Measurements from ENCODE around the gene SLC16A14. TPM values are rescaled to one million over a fixed set of nuclear protein-coding genes. Genes with fewer than 3 reads are reported as not detected.

SLC16A14 gene
- total RNA-seq, 1 donor from 2014 or later = 1.1 TPM

GRCh38 chr2:230043461-230043860, 25.3 kb downstream of the SLC16A14 start:
- DNase-seq (ENCODE audit: extremely low read depth, low read depth, low spot score) = no peak

DNA sequence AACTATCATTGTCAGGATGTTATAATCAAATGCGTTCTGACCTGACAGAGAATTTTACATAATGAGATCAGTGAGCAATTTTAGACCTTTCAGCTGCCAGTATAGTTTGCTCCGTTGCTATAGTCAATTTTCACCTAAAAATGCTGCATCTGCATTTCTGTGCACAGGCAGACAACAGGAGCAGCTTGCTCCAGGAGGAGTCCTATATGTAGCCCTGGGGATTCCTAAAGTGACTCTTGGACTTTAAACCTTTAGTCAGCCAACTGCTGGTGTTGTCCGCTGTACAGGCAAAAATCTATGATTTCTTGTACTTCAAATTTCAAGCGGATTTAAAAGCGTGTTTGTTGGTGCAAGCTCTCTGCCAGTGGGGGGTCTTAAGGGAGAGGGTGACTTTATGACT, 25.7 kb downstream of the SLC16A14 start:
- no peak for DNase-seq (ENCODE audit: extremely low read depth, low read depth, low spot score)

- no peak for DNase-seq (ENCODE audit: extremely low read depth, low read depth, low spot score)
Measured at GRCh38 chr2:230042195-230042594, 26.5 kb downstream of the SLC16A14 start.

DNA sequence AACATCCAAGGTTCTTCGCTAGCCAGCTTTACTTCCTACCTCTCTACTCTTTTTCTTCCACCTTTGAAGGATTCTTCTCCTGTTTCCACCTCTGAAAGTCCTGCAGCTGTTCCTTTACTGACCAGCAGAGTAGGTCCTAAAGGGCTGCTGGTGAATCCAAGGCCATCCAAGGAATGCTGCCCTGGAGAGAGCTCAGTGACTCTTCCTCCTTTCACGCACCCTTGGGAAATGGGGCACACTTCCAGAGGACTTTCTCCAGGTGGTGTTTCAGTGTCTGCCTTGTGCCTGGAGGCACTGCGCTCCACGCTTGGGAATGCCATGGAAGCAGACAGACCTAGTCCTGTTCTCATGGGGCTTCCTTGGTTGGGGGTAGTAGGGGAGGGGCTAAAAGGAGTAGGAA, 45.4 kb downstream of the SLC16A14 start:
- no peak for DNase-seq (ENCODE audit: extremely low read depth, low read depth, low spot score)

- DNase-seq (ENCODE audit: extremely low read depth, low read depth, low spot score) = no peak
Measured at GRCh38 chr2:230019742-230020141, 49.0 kb downstream of the SLC16A14 start.

DNA sequence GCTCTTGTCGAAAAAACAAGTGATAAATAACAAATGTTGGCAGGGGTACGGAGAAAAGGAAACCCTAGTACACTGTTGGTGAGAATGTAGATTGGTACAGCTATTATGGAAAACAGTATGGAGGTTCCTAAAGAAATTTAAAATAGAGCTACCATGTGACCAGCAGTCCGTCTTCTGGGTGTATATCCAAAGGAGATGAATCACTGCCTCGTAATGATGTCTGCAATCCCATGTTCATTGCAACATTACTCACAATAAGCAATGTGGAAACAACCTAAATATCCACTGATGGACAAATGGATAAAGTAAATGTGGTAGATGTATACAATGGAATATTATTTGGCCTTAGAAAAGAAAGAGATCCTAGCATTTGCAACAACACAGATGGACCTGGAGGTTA, 50.6 kb downstream of the SLC16A14 start:
- DNase-seq (ENCODE audit: extremely low read depth, low read depth, low spot score) = no peak

DNA sequence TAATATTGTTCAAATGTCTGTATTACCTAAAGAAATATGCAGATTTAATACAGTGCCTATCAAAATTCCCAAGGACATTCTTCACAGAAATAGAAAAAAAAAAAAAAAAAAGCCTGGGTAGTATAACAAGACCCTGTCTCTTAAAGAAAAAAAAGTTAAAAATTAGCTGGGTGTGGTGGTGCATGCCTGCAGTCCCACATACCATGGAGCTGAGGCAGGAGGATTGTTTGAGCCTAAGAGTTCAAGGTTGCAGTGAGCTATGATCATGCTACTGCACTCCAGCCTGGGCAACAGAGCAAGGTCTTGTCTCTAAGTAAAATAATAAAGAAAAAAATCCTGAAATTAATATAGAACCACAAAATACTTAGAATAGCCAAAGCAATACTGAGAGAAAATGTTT, 51.9 kb downstream of the SLC16A14 start:
- no peak for DNase-seq (ENCODE audit: extremely low read depth, low read depth, low spot score)

- DNase-seq (ENCODE audit: extremely low read depth, low read depth, low spot score) = no peak
Measured at GRCh38 chr2:230012267-230012884, 56.3 kb downstream of the SLC16A14 start.

DNA sequence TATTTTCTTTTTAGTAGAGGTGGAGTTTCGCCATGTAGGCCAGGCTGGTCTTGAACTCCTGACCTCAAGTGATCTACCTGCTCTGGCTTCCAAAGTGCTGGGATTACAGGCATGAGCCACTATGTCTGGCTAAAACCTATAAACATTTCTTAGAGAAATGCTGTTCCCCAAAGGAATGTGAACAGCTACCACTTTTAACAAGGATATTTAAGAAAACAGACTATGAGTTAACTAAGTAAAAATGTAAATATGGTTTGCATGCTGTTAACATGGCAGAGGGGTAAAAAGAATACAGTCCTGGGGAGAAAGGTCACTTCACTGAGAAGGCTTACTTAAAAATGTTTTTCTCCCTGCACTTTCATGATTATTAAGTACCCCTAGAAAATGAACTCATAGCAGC, 57.1 kb downstream of the SLC16A14 start:
- DNase-seq (ENCODE audit: extremely low read depth, low read depth, low spot score) = no peak

DNA sequence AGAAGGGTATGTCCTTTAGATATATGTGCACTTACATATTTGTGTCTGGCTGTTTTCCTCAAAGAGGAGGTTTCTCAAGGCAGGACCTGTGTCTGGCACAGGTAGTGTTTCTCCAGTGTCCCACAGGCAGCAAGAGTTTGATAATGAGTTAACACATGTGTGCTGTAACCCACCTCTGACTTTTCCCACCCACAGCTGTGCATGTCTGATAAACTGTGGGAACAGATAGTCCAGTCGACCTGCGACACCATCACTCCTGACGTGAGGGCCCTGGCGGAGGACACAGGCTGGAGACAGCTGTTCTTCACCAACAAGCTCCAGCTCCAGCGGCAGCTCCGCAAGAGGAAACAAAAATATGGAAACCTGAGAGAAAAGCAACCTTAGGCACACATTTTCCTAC, 58.2 kb downstream of the SLC16A14 start:
- DNase-seq (ENCODE audit: extremely low read depth, low read depth, low spot score) = no peak

GRCh38 chr2:230008708-230009066, 60.0 kb downstream of the SLC16A14 start:
- no peak for DNase-seq (ENCODE audit: extremely low read depth, low read depth, low spot score)

DNA sequence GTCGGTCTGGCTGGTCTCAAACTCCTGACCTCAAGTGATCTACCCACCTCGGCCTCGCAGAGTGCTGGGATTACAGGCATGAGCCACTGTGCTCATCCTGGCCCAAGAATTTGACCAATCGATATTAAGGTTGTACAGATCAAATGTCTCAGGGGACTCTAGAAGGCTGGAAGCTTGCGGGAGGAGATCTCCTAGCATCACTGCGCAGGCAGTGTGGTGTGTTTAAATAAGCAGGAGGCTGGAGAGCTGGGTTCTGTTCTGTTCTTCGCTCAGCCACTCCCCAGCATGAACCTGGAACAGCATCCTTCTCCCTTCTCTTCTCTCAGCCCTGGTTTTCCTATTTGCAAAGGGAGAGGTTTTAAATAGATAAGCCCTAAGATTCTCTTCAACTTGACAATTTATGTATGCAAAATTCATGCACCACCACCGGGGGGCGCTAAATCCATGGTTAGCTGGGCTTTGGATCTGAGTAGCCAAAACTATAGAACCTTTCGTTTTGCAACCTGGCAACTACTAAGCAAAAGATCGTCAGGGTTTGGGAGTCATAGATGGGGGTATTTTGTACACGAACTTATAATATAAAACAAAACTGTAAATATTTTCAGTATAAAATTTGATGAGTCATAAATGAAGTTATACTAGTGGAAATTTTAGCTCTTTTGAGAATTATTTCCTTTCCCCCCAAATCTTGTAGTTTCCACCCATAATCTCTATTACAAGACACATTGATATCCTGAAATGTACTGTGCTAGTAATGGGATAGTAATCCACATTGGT, 60.6 kb downstream of the SLC16A14 start:
- peak; percentile 52 for DNase-seq (ENCODE audit: extremely low read depth, low read depth, low spot score)

GRCh38 chr2:230000118-230000841, 68.4 kb downstream of the SLC16A14 start:
- DNase-seq (ENCODE audit: extremely low read depth, low read depth, low spot score) = no peak

- DNase-seq (ENCODE audit: extremely low read depth, low read depth, low spot score) = no peak
Measured at GRCh38 chr2:229997565-229997964, 71.2 kb downstream of the SLC16A14 start.

DNA sequence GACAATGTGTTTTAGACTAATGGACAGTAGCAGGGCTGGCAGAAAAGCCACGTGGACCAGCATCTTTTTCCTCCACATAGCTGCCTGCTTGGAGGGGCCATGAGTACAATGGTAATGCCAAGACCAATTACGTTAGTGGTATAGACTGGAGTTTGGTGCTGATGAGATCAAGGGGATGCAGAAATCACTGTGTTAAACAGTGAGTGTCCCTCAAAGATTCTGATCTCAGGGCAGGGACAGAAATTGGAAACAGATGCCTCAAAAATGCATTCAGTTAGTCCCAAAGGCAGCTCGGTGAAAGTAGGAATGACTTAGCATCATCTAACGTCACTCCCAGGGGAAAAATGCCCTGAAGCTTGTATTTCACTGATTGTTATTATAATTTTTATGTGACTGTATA, 72.4 kb downstream of the SLC16A14 start:
- no peak for DNase-seq (ENCODE audit: extremely low read depth, low read depth, low spot score)

GRCh38 chr2:229993236-229993635, 75.5 kb downstream of the SLC16A14 start:
- DNase-seq (ENCODE audit: extremely low read depth, low read depth, low spot score) = no peak

Other genes with a start within 250 kb of the SLC16A14 start
- 126 and 215 TPM in 2 replicates for gene TRIP12, start 146.9 kb downstream of the SLC16A14 start, total RNA-seq
- gene FBXO36, start 146.4 kb downstream of the SLC16A14 start, total RNA-seq = 1.9 and 4.1 TPM in 2 replicates
- gene SP110, start 151.1 kb upstream of the SLC16A14 start, total RNA-seq = 20.5 and 25.7 TPM in 2 replicates
- 0.10 TPM in 1 of 2 replicates, not detected in the other for gene SP140, start 156.8 kb upstream of the SLC16A14 start, total RNA-seq

Measured in glomerular endothelial cell (primary cell).